GM12878 (cell line): ENCODE data around the gene TMC7. TPM values are rescaled to one million over a fixed set of nuclear protein-coding genes. Genes with fewer than 3 reads are reported as not detected.

Experiments
- ATAC-seq: fragments of 200-7000 bp; cut with Tn5 transposase; 3 replicates; pipeline ENCODE4 v1.9.1; 2020; ENCODE audit warnings: mild to moderate bottlenecking, moderate library complexity
- BruUV-seq: library from RNA; stranded (reverse); fragments of 400-500 nt; replicated peaks from 2 replicates; lab custom pipeline; 2021; lab: Mats Ljungman, UMichigan
- CTCF ChIA-PET: fragments of 300-600 bp; sonication (Branson Sonifier 250); formaldehyde crosslinking; extraction: SDS; loops from one replicate; lab custom pipeline; 2021; ENCODE audit warnings: inconsistent platforms; lab: Yijun Ruan, JAX
- POLR2A ChIA-PET: fragments of 350-600 bp; formaldehyde crosslinking; extraction: SDS; loops from one replicate; lab custom pipeline; 2021; ENCODE audit warnings: inconsistent platforms; lab: Charles Lee
- RAD21 ChIA-PET: fragments of 300-600 bp; sonication (Branson Sonifier 250); formaldehyde crosslinking; loops from one replicate; lab custom pipeline; 2023; ENCODE audit warnings: antibody characterized with exemption; ENCODE audit not compliant: unreplicated experiment; lab: Charles Lee
- SMC1A ChIA-PET: fragments of 300-600 bp; sonication (Branson Sonifier 250); formaldehyde crosslinking; loops from one replicate; lab custom pipeline; 2023; ENCODE audit not compliant: unreplicated experiment, uncharacterized antibody; lab: Charles Lee
- DNase-seq: peaks from one replicate; pipeline ENCODE4 v3.0.0-alpha.2; 2011; ENCODE audit warnings: low read depth, low spot score
- FAIRE-seq: peaks from 3 replicates; lab custom pipeline; 2011; peaks lifted over from hg19 to GRCh38; lab: Jason Lieb, UNC
- H2AFZ ChIP-seq: 2 replicates; pipeline ENCODE4 v1.6.0; 2011; ENCODE audit warnings: low read depth, low read length, control low read depth; ENCODE audit not compliant: control insufficient read depth
- H3K27ac ChIP-seq: 2 replicates; pipeline ENCODE4 v1.5.1; 2011; ENCODE audit warnings: control low read depth; ENCODE audit not compliant: control insufficient read depth, insufficient read depth
- H3K27me3 ChIP-seq, 2 experiments: replicated peaks in 1 of 2; 2 replicates each; pipeline versions ENCODE4 v1.6.0 to v1.6.1; 2011; ENCODE audit warnings: low read length in 1 of 2; ENCODE audit not compliant: control insufficient read depth in 2 of 2, insufficient read depth in 2 of 2
- H3K36me3 ChIP-seq, 2 experiments: 2 replicates each; pipeline ENCODE4 v1.5.1; 2011; ENCODE audit warnings: low read length in 1 of 2; ENCODE audit not compliant: control insufficient read depth in 2 of 2, insufficient read depth in 2 of 2
- H3K4me1 ChIP-seq: 2 replicates; pipeline ENCODE4 v1.6.1; 2011; ENCODE audit warnings: mild to moderate bottlenecking, low read length, moderate library complexity, mixed read lengths; ENCODE audit not compliant: control insufficient read depth, insufficient read depth
- H3K4me2 ChIP-seq: 2 replicates; pipeline ENCODE4 v1.6.0; 2011; ENCODE audit warnings: control low read depth; ENCODE audit not compliant: control insufficient read depth, insufficient read depth
- H3K4me3 ChIP-seq: fragments of 200-600 bp; sonication (generic); 2 replicates; pipeline ENCODE4 v1.5.1; 2016
- H3K79me2 ChIP-seq: 2 replicates; pipeline ENCODE4 v1.6.0; 2011; ENCODE audit warnings: low read length; ENCODE audit not compliant: control insufficient read depth, insufficient read depth
- H3K9ac ChIP-seq: 2 replicates; pipeline ENCODE4 v1.8.0; 2011; ENCODE audit warnings: low read length, control low read depth, mixed read lengths; ENCODE audit not compliant: control insufficient read depth, insufficient read depth
- H3K9me3 ChIP-seq: replicated peaks from 3 replicates; pipeline ENCODE4 v1.5.1; 2011; ENCODE audit warnings: mild to moderate bottlenecking, low read length; ENCODE audit not compliant: control insufficient read depth, insufficient read depth
- H4K20me1 ChIP-seq: 2 replicates; pipeline ENCODE4 v1.6.0; 2011; ENCODE audit not compliant: control insufficient read depth, insufficient read depth
- BRCA1 ChIP-seq: IDR thresholded peaks from 2 replicates; pipeline ENCODE4 v1.6.1; 2011; ENCODE audit warnings: low read depth, low read length, improper control_type of control experiment
- ETV6 ChIP-seq, 2 experiments: fragments of 450-650 bp in 1 of 2; IDR thresholded peaks in 1 of 2; conservative IDR thresholded peaks in 1 of 2; 2 replicates each; pipeline ENCODE4 v1.6.1; 2014; ENCODE audit warnings: antibody characterized with exemption in 1 of 2, borderline replicate concordance in 1 of 2, low read depth in 1 of 2, mild to moderate bottlenecking in 1 of 2, moderate library complexity in 1 of 2
- IKZF1 ChIP-seq: fragments of 450-650 bp; conservative IDR thresholded peaks from 2 replicates; pipeline ENCODE4 v1.6.1; 2017; ENCODE audit warnings: antibody characterized with exemption, mild to moderate bottlenecking
- JUNB ChIP-seq: IDR thresholded peaks from 2 replicates; pipeline ENCODE4 v1.6.1; 2016; ENCODE audit warnings: antibody characterized with exemption, mild to moderate bottlenecking
- KDM1A ChIP-seq: fragments of 200-600 bp; sonication (generic); IDR thresholded peaks from 2 replicates; pipeline ENCODE4 v1.6.1; 2016; ENCODE audit warnings: borderline replicate concordance
- TCF3 ChIP-seq: IDR thresholded peaks from 2 replicates; pipeline ENCODE4 v1.6.1; 2012; ENCODE audit warnings: low read depth, mild to moderate bottlenecking, low read length, borderline replicate concordance; ENCODE audit not compliant: insufficient read depth
- ZBED1 ChIP-seq: IDR thresholded peaks from 2 replicates; pipeline ENCODE4 v1.6.1; 2016; ENCODE audit warnings: borderline replicate concordance
- ZNF217 ChIP-seq: fragments of 450-650 bp; IDR thresholded peaks from 2 replicates; pipeline ENCODE4 v1.6.1; 2017; ENCODE audit warnings: antibody characterized with exemption, mild to moderate bottlenecking
- WGBS: methylation state at CpG from one replicate; pipeline ENCODE4 v1.1.6; 2016; ENCODE audit warnings: low lambda C conversion rate; ENCODE audit not compliant: insufficient replicate concordance, insufficient coverage; ENCODE audit errors: missing lambda C conversion rate; 5-methylcytosine and 5-hydroxymethylcytosine counted together
- in situ Hi-C: fragments of 300-500 bp; cut with MboI; formaldehyde crosslinking; loops from 9 replicates; pipeline ENCODE4 v1.14.3; 2018; ENCODE audit warnings: mixed read lengths
- intact Hi-C: fragments of 100-400 bp; cut with micrococcal nuclease; formaldehyde crosslinking; loops from one replicate; pipeline ENCODE4 v1.14.2; 2022; ENCODE audit not compliant: unreplicated experiment
- polyA plus RNA-seq, 11 experiments: library from polyadenylated mRNA; depleted of rRNA in 4 of 11; unstranded in 6 of 11; stranded (reverse) in 5 of 11; fragments of >200 nt; fragmentation: Nextera tagmentation in 4 of 11; fragmentation: Illumina TruSeq in 1 of 11; extraction: Ambion mirVana in 4 of 11; extraction: Trizol in 1 of 11; gene quantifications; 1 replicate in 1 of 11; 2 replicates in 10 of 11; pipeline versions ENCODE4 v1.2.1 to v1.2.3, GENCODE V29; 2011 to 2016; ENCODE audit warnings: inconsistent platforms in 2 of 11, missing spikeins in 2 of 11, low read depth in 1 of 11
- total RNA-seq, 4 experiments: library from RNA; depleted of rRNA in 3 of 4; stranded (reverse); fragments of >200 nt in 3 of 4; fragmentation: Illumina TruSeq in 1 of 4; extraction: Trizol in 1 of 4; gene quantifications; 2 replicates each; pipeline versions ENCODE4 v1.2.1 to v1.2.3, GENCODE V29; 2013 to 2021

The TMC7 gene
- total and polyA plus RNA-seq, 10 of the 15 experiments (the other 5 are each of a cell fraction or from before 2014, with no cell fraction given), result 0.15 TPM; not detected in 9

DNA sequence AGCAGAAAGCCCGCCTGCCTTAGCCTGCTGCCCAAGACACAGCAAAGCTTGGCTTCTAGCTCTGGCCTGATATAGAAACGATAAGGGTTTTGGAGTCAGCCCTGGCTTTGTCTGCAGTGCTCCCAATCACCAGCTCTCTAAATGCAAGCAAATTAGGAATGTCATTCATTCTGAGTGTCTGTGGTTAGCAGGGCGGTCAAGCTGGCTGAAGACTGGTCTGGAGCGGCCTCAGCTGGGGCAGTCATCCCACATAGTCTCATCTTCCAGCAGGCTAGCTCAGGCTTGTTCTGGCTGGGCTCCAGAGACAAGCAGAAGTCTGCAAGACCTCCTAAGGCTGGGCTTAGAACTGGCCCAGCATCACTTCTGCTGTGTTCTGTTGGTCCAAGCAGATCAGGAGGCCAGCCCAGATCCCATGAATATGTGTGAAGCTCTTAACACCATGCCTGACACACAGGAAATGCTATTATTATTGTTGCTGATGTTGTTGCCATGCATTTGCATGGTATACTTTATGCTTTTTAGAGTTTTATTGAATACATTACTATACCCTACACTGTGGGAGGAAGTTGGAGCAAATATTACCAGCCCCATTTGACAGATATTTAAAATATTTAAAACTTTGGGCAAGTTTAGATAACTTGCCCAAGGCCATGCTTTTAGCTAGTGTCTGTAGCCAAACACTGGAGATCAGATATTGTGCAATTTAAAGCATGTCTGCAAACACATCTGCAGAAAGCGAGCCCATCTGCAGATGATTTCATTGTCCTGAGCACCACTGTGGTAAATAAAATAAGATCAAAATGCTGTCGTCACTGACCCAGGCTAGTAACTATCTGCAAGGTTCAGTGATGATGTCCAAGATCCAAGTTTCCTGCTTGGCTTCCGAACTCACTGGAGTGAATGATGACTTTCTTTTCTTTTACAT, 24.8 kb downstream of the TMC7 start:
- intact Hi-C loops, result no loop called here
- no peak for FAIRE-seq
- ChIA-PET RAD21 (no interaction called here), POLR2A (no interaction called here), SMC1A (interaction anchor here (0.6 kb wide), 1 partner anchor 953 kb away, joined by 3 read pairs; no protein-coding TSS in a partner anchor), CTCF (no interaction called here)
- Histone ChIP-seq H3K9ac (no peak overlapping the region), H3K9me3 (no peaks in the 10 kb centered on the region), H3K27ac (no peak overlapping the region), H3K36me3 (no peaks in the 10 kb centered on the region), H3K4me2 (no peak overlapping the region), H3K27me3 (no peaks in the 10 kb centered on the region), H2AFZ (no peak overlapping the region), H3K4me3 (no peak overlapping the region), H3K4me1 (no peaks in the 10 kb centered on the region), H4K20me1 (no peaks in the 10 kb centered on the region), H3K79me2 (no peaks in the 10 kb centered on the region)
- no peak for ATAC-seq
- WGBS, result 22% methylated on average over 7 of the region's 7 CpGs
- no TSS peak for BruUV-seq
- no peak for TF ChIP-seq JUNB
- no peak for TF ChIP-seq IKZF1
- no peak for TF ChIP-seq TCF3
- no peak for TF ChIP-seq BRCA1
- TF ChIP-seq KDM1A, result no peak
- no peak for TF ChIP-seq ZBED1
- TF ChIP-seq ETV6 (conservative IDR thresholded peaks at IDR 0.05 in 1 of 2, IDR thresholded peaks at IDR 0.05 in 1 of 2; ENCODE audit: borderline replicate concordance in 1 of 2, low read depth in 1 of 2), result no peak
- no peak for TF ChIP-seq ZNF217
- no peak for DNase-seq
- in situ Hi-C loops, result no loop called here
